Activated naive CD8-positive, alpha-beta T cell treated with anti-CD3 and anti-CD28 coated beads for 36 hours (primary cell): ENCODE results near the gene ITFG1. TPM values are rescaled to one million over a fixed set of nuclear protein-coding genes. Genes with fewer than 3 reads are reported as not detected.
"Not testable (repeated sequence)": the region's sequence is repeated elsewhere in the genome, so short reads cannot be mapped to it uniquely, and the experiment has no call there.

Source experiments
- DNase-seq: peaks from one replicate; pipeline ENCODE4 v3.0.0; 2021
- H3K27ac Mint-ChIP-seq: one replicate; pipeline ENCODE4 v1.8.0; 2022; ENCODE audit warnings: mild to moderate bottlenecking, moderate library complexity, mixed read lengths
- H3K27me3 Mint-ChIP-seq: one replicate; pipeline ENCODE4 v1.8.0; 2022; ENCODE audit warnings: mild to moderate bottlenecking, mixed read lengths
- H3K36me3 Mint-ChIP-seq: one replicate; pipeline ENCODE4 v1.8.0; 2021; ENCODE audit warnings: mild to moderate bottlenecking, mixed read lengths
- H3K4me1 Mint-ChIP-seq: one replicate; pipeline ENCODE4 v1.8.0; 2021; ENCODE audit warnings: mixed read lengths
- H3K4me3 Mint-ChIP-seq: one replicate; pipeline ENCODE4 v1.8.0; 2022; ENCODE audit warnings: mild to moderate bottlenecking, moderate library complexity, mixed read lengths
- H3K9me3 Mint-ChIP-seq: one replicate; pipeline ENCODE4 v1.8.0; 2022; ENCODE audit warnings: mixed read lengths
- total RNA-seq, 2 experiments: library from RNA; stranded (reverse); gene quantifications; one replicate each; pipeline ENCODE4 v1.2.3, GENCODE V29; 2021

ITFG1 gene
- total RNA-seq, 2 experiments from 2014 or later, result 19.5 to 20.5 TPM

- Mint-ChIP-seq H3K4me3 (no peak overlapping the region), H3K9me3 (peaks cover 4% of the 10 kb centered on the region), H3K4me1 (no peaks in the 10 kb centered on the region), H3K36me3 (peaks cover 45% of the 10 kb centered on the region), H3K27me3 (no peaks in the 10 kb centered on the region), H3K27ac (no peak overlapping the region)
- DNase-seq, result no peak
Observed at GRCh38 chr16:47229053-47230050, 231.5 kb downstream of the ITFG1 start.

- Mint-ChIP-seq H3K4me3 (no peak overlapping the region), H3K4me1 (no peaks in the 10 kb centered on the region), H3K9me3 (peaks cover 4% of the 10 kb centered on the region), H3K27me3 (no peaks in the 10 kb centered on the region), H3K36me3 (peaks cover 43% of the 10 kb centered on the region), H3K27ac (no peak overlapping the region)
- DNase-seq, result no peak
Observed at GRCh38 chr16:47228241-47228640, 232.6 kb downstream of the ITFG1 start.

GRCh38 chr16:47213761-47214440 is 247.0 kb downstream of the ITFG1 start:
- no peak for DNase-seq
- Mint-ChIP-seq H3K36me3 (peaks cover 26% of the 10 kb centered on the region), H3K4me3 (no peak overlapping the region), H3K9me3 (no peaks in the 10 kb centered on the region), H3K27me3 (no peaks in the 10 kb centered on the region), H3K27ac (no peak overlapping the region), H3K4me1 (no peaks in the 10 kb centered on the region)

GRCh38 chr16:47211218-47211617 is 249.6 kb downstream of the ITFG1 start:
- Mint-ChIP-seq H3K36me3 (peaks cover 16% of the 10 kb centered on the region), H3K4me1 (no peaks in the 10 kb centered on the region), H3K27ac (no peak overlapping the region), H3K27me3 (no peaks in the 10 kb centered on the region), H3K9me3 (no peaks in the 10 kb centered on the region), H3K4me3 (no peak overlapping the region)
- DNase-seq, result no peak

- peaks cover 10% of the 10 kb centered on the region for H3K36me3 Mint-ChIP-seq
- H3K27me3 Mint-ChIP-seq, result no peaks in the 10 kb centered on the region
- H3K4me1 Mint-ChIP-seq, result no peaks in the 10 kb centered on the region
- H3K4me3 Mint-ChIP-seq, result no peak overlapping the region
- no peaks in the 10 kb centered on the region for H3K9me3 Mint-ChIP-seq
- H3K27ac Mint-ChIP-seq, result no peak overlapping the region
- DNase-seq, result no peak
Observed at GRCh38 chr16:47204736-47205504, 255.9 kb downstream of the ITFG1 start.

- H3K27me3 Mint-ChIP-seq, H3K27ac Mint-ChIP-seq, H3K9me3 Mint-ChIP-seq, H3K4me3 Mint-ChIP-seq, H3K4me1 Mint-ChIP-seq, DNase-seq: not testable (repeated sequence)
- peaks cover 12% of the 10 kb centered on the region for H3K36me3 Mint-ChIP-seq
Observed at GRCh38 chr16:47203433-47203832, 257.4 kb downstream of the ITFG1 start.

GRCh38 chr16:47198180-47198575 is 262.7 kb downstream of the ITFG1 start:
- H3K4me3 Mint-ChIP-seq, result no peak overlapping the region
- H3K27me3 Mint-ChIP-seq, result no peaks in the 10 kb centered on the region
- no peaks in the 10 kb centered on the region for H3K4me1 Mint-ChIP-seq
- no peak for DNase-seq
- no peaks in the 10 kb centered on the region for H3K9me3 Mint-ChIP-seq
- H3K36me3 Mint-ChIP-seq, result peaks cover 24% of the 10 kb centered on the region
- H3K27ac Mint-ChIP-seq, result no peak overlapping the region

- no peaks in the 10 kb centered on the region for H3K27me3 Mint-ChIP-seq
- no peak overlapping the region for H3K27ac Mint-ChIP-seq
- H3K4me3 Mint-ChIP-seq, result no peak overlapping the region
- peaks cover 2% of the 10 kb centered on the region for H3K9me3 Mint-ChIP-seq
- no peaks in the 10 kb centered on the region for H3K4me1 Mint-ChIP-seq
- H3K36me3 Mint-ChIP-seq, result peaks cover 25% of the 10 kb centered on the region
- no peak for DNase-seq
Observed at GRCh38 chr16:47197536-47198179, 263.2 kb downstream of the ITFG1 start.

GRCh38 chr16:47196457-47196856 is 264.4 kb downstream of the ITFG1 start:
- Mint-ChIP-seq H3K4me1 (no peaks in the 10 kb centered on the region), H3K4me3 (no peak overlapping the region), H3K36me3 (peaks cover 31% of the 10 kb centered on the region), H3K27ac (no peak overlapping the region), H3K9me3 (peaks cover 6% of the 10 kb centered on the region), H3K27me3 (no peaks in the 10 kb centered on the region)
- DNase-seq, result no peak

- no peak overlapping the region for H3K4me3 Mint-ChIP-seq
Observed at GRCh38 chr16:47182318-47182717, 278.5 kb downstream of the ITFG1 start.

GRCh38 chr16:47181066-47181465 is 279.8 kb downstream of the ITFG1 start:
- not testable (repeated sequence) for H3K9me3 Mint-ChIP-seq, H3K27me3 Mint-ChIP-seq, H3K4me3 Mint-ChIP-seq, DNase-seq, H3K4me1 Mint-ChIP-seq, H3K27ac Mint-ChIP-seq
- H3K36me3 Mint-ChIP-seq, result peaks cover 29% of the 10 kb centered on the region

More at GRCh38 chr16:47182318-47182717, 278.5 kb downstream of the ITFG1 start:
- H3K36me3 Mint-ChIP-seq, result peaks cover 29% of the 10 kb centered on the region
- H3K9me3 Mint-ChIP-seq, result peaks cover 8% of the 10 kb centered on the region
- no peaks in the 10 kb centered on the region for H3K4me1 Mint-ChIP-seq
- H3K27ac Mint-ChIP-seq, result no peak overlapping the region
- H3K27me3 Mint-ChIP-seq, result no peaks in the 10 kb centered on the region
- no peak for DNase-seq

GRCh38 chr16:47180073-47180472 is 280.8 kb downstream of the ITFG1 start:
- no peak overlapping the region for H3K4me3 Mint-ChIP-seq
- no peaks in the 10 kb centered on the region for H3K27me3 Mint-ChIP-seq
- no peak for DNase-seq
- H3K9me3 Mint-ChIP-seq, result peaks cover 8% of the 10 kb centered on the region
- peaks cover 27% of the 10 kb centered on the region for H3K36me3 Mint-ChIP-seq
- no peak overlapping the region for H3K27ac Mint-ChIP-seq
- H3K4me1 Mint-ChIP-seq, result no peaks in the 10 kb centered on the region

- H3K27ac Mint-ChIP-seq, result no peak overlapping the region
- H3K9me3 Mint-ChIP-seq, result no peaks in the 10 kb centered on the region
- no peaks in the 10 kb centered on the region for H3K27me3 Mint-ChIP-seq
- no peaks in the 10 kb centered on the region for H3K4me1 Mint-ChIP-seq
- DNase-seq, result no peak
- H3K4me3 Mint-ChIP-seq, result no peak overlapping the region
- peaks cover 7% of the 10 kb centered on the region for H3K36me3 Mint-ChIP-seq
Observed at GRCh38 chr16:47175152-47175551, 285.7 kb downstream of the ITFG1 start.

GRCh38 chr16:47162670-47163420 is 298.0 kb downstream of the ITFG1 start:
- peaks cover 12% of the 10 kb centered on the region for H3K36me3 Mint-ChIP-seq
- DNase-seq, result no peak
- no peaks in the 10 kb centered on the region for H3K9me3 Mint-ChIP-seq
- H3K27ac Mint-ChIP-seq, result no peak overlapping the region
- H3K4me3 Mint-ChIP-seq, result no peak overlapping the region
- H3K4me1 Mint-ChIP-seq, result no peaks in the 10 kb centered on the region
- H3K27me3 Mint-ChIP-seq, result no peaks in the 10 kb centered on the region
